Body of pancreas (tissue), 4 donors: ENCODE data around the gene RIN3.

ENCODE experiments used
- POLR2A ChIP-seq, 3 donors: fragments of 450-650 bp; IDR thresholded peaks; one replicate each; pipeline ENCODE4 v1.6.1; 2016; ENCODE audit warnings: antibody characterized with exemption in 3 of 3, mild to moderate bottlenecking in 2 of 3
- TF ChIP-seq, protein P1 (sequence below), 7 experiments: fragments of 450-650 bp in 4 of 7; fragments of 200-600 bp in 3 of 7; sonication (generic) in 3 of 7; IDR thresholded peaks; one replicate each; pipeline ENCODE4 v1.5.1; 2016 to 2019; ENCODE audit warnings: antibody characterized with exemption in 7 of 7

DNA sequence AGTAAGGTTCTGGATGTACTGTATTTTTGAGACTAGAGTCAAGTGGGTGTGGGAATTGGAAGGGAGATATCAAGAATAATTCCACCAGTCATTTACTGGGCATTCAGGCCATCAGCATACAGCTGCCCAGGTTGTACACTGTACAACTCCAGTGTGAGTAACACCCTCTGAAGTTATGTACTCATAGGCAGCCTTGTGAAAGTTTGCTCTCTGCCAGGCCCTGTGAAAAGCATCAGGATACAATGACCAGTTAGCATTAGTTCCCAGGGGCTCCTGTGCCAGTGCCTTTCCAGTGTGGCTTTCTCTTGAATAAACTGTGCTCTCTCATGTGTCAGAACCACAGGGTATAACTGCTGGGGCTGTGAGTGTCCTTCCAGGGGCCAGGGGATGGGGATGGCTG, 145.1 kb downstream of the RIN3 start:
- TF ChIP-seq, protein P1, sequence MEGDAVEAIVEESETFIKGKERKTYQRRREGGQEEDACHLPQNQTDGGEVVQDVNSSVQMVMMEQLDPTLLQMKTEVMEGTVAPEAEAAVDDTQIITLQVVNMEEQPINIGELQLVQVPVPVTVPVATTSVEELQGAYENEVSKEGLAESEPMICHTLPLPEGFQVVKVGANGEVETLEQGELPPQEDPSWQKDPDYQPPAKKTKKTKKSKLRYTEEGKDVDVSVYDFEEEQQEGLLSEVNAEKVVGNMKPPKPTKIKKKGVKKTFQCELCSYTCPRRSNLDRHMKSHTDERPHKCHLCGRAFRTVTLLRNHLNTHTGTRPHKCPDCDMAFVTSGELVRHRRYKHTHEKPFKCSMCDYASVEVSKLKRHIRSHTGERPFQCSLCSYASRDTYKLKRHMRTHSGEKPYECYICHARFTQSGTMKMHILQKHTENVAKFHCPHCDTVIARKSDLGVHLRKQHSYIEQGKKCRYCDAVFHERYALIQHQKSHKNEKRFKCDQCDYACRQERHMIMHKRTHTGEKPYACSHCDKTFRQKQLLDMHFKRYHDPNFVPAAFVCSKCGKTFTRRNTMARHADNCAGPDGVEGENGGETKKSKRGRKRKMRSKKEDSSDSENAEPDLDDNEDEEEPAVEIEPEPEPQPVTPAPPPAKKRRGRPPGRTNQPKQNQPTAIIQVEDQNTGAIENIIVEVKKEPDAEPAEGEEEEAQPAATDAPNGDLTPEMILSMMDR (IDR thresholded peaks at IDR 0.05): no peak
- TF ChIP-seq POLR2A (IDR thresholded peaks at IDR 0.05): no peak
